IMR-90 (cell line): ENCODE results near the gene SBK3.

Experiments used
- CEBPB ChIP-seq: IDR thresholded peaks from 2 replicates; pipeline ENCODE4 v1.6.1; 2012; ENCODE audit warnings: low read depth, low read length, improper control_type of control experiment
- CTCF ChIP-seq: conservative IDR thresholded peaks from 2 replicates; pipeline ENCODE4 v1.5.1; 2012; ENCODE audit warnings: mild to moderate bottlenecking, low read depth, low read length, improper control_type of control experiment
- SMC3 ChIP-seq: fragments of 150-350 bp; IDR thresholded peaks from 2 replicates; pipeline ENCODE4 v1.6.1; 2016; ENCODE audit warnings: low read depth, mild to moderate bottlenecking, antibody characterized with exemption, low read length, moderate library complexity

- TF ChIP-seq CTCF (no peak), SMC3 (no peak), CEBPB (no peak)
These were observed 3.0 kb downstream of the SBK3 start for GRCh38 chr19:55542292-55542855.
